Stimulated activated CD4-positive, alpha-beta T cell treated with anti-CD3 and anti-CD28 coated beads, Interleukin-15, amount 100 ng/mL, for 24 hours (primary cell): ENCODE data around the gene DRC3.

Experiments
- DNase-seq: peaks from one replicate; pipeline ENCODE4 v3.0.0-alpha.2; 2020

Gene DRC3

DNA sequence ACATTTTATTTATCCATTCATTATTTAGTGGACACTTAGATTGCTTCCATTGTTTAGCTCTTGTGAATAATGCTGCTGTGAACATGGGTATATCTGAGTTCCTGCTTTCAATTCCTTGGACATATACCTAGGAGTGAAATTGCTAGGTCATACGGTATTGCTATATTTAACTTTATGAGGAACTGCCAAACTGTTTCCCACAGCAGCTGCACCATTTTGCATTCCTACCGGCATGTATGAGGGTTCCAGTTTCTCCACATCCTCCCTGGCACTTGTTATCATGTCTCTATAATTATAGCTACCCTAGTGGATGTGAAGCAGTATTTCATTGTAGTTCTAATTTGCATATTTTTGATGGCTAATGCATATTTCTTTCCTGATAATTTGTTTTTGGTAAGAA lies 91.4 kb downstream of the DRC3 start:
- DNase-seq = no peak

DNA sequence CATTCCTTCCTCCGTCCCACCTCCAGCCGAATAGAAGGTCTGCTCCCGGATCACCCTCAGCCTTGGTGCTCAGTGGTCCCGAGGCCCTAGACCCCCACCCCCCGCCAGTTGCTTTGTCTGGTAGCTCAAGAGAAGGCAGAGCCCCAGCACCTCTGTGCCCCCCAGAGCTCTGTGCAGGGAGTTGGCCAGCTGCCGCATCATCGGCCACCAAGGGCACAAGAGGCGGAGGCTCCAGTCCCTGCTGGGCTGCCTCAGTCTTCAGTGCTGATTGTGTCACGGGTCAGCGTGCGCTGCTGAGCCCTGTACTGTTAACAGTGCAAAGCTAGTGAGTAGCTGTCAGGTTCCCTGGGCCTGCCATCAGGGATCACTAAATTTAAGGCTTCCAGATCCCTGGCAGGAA lies 92.9 kb downstream of the DRC3 start:
- no peak for DNase-seq
